ENCODE measurements around the gene CTNND2.

DNA sequence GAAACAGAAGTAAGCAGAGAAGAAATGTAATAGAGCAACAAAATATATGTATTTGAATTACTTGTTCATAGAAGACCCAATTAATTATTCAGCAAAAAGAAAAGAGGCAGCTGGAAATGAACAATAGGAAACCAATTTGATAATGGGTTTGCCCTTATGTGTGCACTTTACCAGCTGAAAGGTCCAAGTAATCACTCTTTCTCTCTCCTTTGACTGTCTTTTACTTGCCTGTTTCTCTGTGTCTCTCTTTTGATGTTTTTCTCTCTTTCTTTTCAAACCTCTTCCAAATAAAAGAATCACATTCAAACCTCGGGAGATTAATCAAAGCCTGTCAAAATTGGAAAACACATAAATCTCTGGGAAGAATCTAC lies 51.5 kb downstream of the CTNND2 start:
- TF ChIP-seq, protein P1, sequence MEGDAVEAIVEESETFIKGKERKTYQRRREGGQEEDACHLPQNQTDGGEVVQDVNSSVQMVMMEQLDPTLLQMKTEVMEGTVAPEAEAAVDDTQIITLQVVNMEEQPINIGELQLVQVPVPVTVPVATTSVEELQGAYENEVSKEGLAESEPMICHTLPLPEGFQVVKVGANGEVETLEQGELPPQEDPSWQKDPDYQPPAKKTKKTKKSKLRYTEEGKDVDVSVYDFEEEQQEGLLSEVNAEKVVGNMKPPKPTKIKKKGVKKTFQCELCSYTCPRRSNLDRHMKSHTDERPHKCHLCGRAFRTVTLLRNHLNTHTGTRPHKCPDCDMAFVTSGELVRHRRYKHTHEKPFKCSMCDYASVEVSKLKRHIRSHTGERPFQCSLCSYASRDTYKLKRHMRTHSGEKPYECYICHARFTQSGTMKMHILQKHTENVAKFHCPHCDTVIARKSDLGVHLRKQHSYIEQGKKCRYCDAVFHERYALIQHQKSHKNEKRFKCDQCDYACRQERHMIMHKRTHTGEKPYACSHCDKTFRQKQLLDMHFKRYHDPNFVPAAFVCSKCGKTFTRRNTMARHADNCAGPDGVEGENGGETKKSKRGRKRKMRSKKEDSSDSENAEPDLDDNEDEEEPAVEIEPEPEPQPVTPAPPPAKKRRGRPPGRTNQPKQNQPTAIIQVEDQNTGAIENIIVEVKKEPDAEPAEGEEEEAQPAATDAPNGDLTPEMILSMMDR (IDR thresholded peaks at IDR 0.05; ENCODE audit: low read depth, low read length, poor library complexity, severe bottlenecking), result no peak
- no peak for TF ChIP-seq EZH2phosphoT487 (IDR thresholded peaks at IDR 0.05; ENCODE audit: borderline replicate concordance, low read length)

All from DOHH2 (cell line).